DOHH2 (cell line): ENCODE measurements around the gene MYO6.

ENCODE experiments used
- H3F3A ChIP-seq: fragments of 200-600 bp; sonication (generic), shearing (Covaris generic); 2 replicates; pipeline ENCODE4 v1.6.0; 2016; ENCODE audit warnings: antibody characterized with exemption, mild to moderate bottlenecking; ENCODE audit not compliant: control insufficient read depth, insufficient read depth
- H3K27ac ChIP-seq: fragments of 200-600 bp; sonication (generic); 2 replicates; pipeline ENCODE4 v1.5.1; 2014; ENCODE audit warnings: low read depth, mild to moderate bottlenecking, low read length, moderate library complexity
- H3K27me3 ChIP-seq: fragments of 200-600 bp; sonication (generic); 2 replicates; pipeline ENCODE4 v1.6.1; 2014; ENCODE audit warnings: mild to moderate bottlenecking, low read length, mixed read lengths; ENCODE audit not compliant: control insufficient read depth
- H3K36me3 ChIP-seq: fragments of 200-600 bp; sonication (generic); 2 replicates; pipeline ENCODE4 v1.6.1; 2014; ENCODE audit warnings: mild to moderate bottlenecking, low read length, moderate library complexity, mixed read lengths; ENCODE audit not compliant: control insufficient read depth
- H3K4me1 ChIP-seq: fragments of 200-600 bp; sonication (generic); 2 replicates; pipeline ENCODE4 v1.6.1; 2014; ENCODE audit warnings: mild to moderate bottlenecking, low read length, mixed read lengths; ENCODE audit not compliant: control insufficient read depth
- H3K4me2 ChIP-seq: fragments of 200-600 bp; sonication (generic); 2 replicates; pipeline ENCODE4 v1.6.0; 2014; ENCODE audit warnings: mild to moderate bottlenecking, low read length, moderate library complexity
- H3K4me3 ChIP-seq: fragments of 200-600 bp; sonication (generic); 2 replicates; pipeline ENCODE4 v1.5.1; 2014; ENCODE audit warnings: mild to moderate bottlenecking, low read length, mixed read lengths
- H3K79me2 ChIP-seq: fragments of 200-600 bp; sonication (generic); 2 replicates; pipeline ENCODE4 v1.6.1; 2014; ENCODE audit warnings: mild to moderate bottlenecking, low read length, mixed read lengths; ENCODE audit not compliant: control insufficient read depth
- H3K9me2 ChIP-seq: fragments of 200-600 bp; sonication (generic); replicated peaks from 2 replicates; pipeline ENCODE4 v1.6.1; 2014; ENCODE audit warnings: mild to moderate bottlenecking, low read length, mixed read lengths; ENCODE audit not compliant: control insufficient read depth
- H3K9me3 ChIP-seq: fragments of 200-600 bp; sonication (generic); 2 replicates; pipeline ENCODE4 v1.6.1; 2014; ENCODE audit warnings: antibody characterized with exemption, low read length, mixed read lengths; ENCODE audit not compliant: control insufficient read depth, insufficient read depth
- H4K20me1 ChIP-seq: fragments of 200-600 bp; sonication (generic); 2 replicates; pipeline ENCODE4 v1.6.0; 2014; ENCODE audit warnings: low read depth, mild to moderate bottlenecking, antibody characterized with exemption, low read length, moderate library complexity; ENCODE audit not compliant: control insufficient read depth, insufficient read depth
- CTCF ChIP-seq: fragments of 200-600 bp; sonication (generic); IDR thresholded peaks from one replicate; pipeline ENCODE4 v1.5.1; 2014; ENCODE audit warnings: antibody characterized with exemption, mild to moderate bottlenecking, low read depth, low read length; ENCODE audit not compliant: poor library complexity, severe bottlenecking
- EZH2phosphoT487 ChIP-seq: fragments of 200-600 bp; sonication (generic); IDR thresholded peaks from 2 replicates; pipeline ENCODE4 v1.6.1; 2017; ENCODE audit warnings: borderline replicate concordance, mild to moderate bottlenecking, antibody characterized with exemption, low read length, moderate library complexity, mixed read lengths

MYO6 gene

DNA sequence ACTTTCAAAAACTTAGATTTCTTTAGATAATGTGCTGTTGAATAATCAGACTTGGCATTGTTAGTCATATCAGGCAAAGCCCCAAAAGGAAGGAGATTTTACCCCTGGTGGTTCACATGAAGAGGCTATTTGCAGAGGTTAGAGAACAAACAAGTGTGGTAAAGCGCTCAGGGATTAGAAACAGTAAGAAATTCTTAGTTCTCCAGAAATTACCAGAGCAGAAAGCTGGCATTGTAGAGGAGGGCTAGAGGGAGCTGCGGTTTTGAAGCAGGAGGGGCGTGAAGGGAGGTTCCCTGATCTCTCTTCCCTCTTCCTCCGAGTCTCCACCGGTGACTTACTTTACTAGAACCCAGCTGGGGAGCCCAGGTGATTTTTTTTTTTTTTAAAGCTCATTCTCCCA, 10.2 kb downstream of the MYO6 start:
- Histone ChIP-seq H4K20me1 (no peaks in the 10 kb centered on the region), H3K4me2 (no peak overlapping the region), H3K27me3 (no peaks in the 10 kb centered on the region), H3K4me1 (no peaks in the 10 kb centered on the region), H3K9me2 (no peaks in the 10 kb centered on the region), H3K27ac (no peak overlapping the region), H3K79me2 (no peaks in the 10 kb centered on the region), H3K4me3 (no peak overlapping the region), H3K9me3 (no peaks in the 10 kb centered on the region), H3F3A (no peaks in the 10 kb centered on the region), H3K36me3 (no peaks in the 10 kb centered on the region)
- TF ChIP-seq CTCF: no peak
- TF ChIP-seq EZH2phosphoT487: no peak

GRCh38 chr6:75760320-75760719, 11.3 kb downstream of the MYO6 start:
- H3K4me1 ChIP-seq: no peaks in the 10 kb centered on the region
- no peaks in the 10 kb centered on the region for H3K27me3 ChIP-seq
- H4K20me1 ChIP-seq: no peaks in the 10 kb centered on the region
- H3K36me3 ChIP-seq: no peaks in the 10 kb centered on the region
- no peaks in the 10 kb centered on the region for H3K9me2 ChIP-seq
- TF ChIP-seq EZH2phosphoT487 (no peak), CTCF (no peak)
- H3K27ac ChIP-seq: no peak overlapping the region
- no peaks in the 10 kb centered on the region for H3K79me2 ChIP-seq
- no peak overlapping the region for H3K4me3 ChIP-seq
- no peaks in the 10 kb centered on the region for H3F3A ChIP-seq
- no peaks in the 10 kb centered on the region for H3K9me3 ChIP-seq
- no peak overlapping the region for H3K4me2 ChIP-seq

DNA sequence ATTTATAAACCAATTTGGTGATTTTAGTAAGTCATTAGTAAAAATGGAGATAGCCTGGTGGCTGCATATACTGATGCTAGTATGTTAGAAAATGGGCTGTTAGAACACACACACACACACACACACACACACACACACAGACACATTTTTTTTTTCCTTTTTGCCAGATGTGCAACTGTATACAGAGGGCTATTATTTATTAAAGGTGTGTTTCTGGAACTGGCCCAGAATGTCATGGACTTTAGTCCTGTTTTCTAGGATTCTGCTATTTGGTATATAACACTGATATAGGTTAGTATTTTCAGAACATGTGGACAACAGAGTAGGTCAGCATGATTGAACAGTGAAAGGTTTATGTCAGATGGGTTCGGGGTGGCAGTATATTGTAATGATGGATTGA, 12.4 kb downstream of the MYO6 start:
- Histone ChIP-seq H3K27me3 (no peaks in the 10 kb centered on the region), H3K4me1 (no peaks in the 10 kb centered on the region), H3K4me3 (no peak overlapping the region), H3K4me2 (no peak overlapping the region), H3K9me3 (no peaks in the 10 kb centered on the region), H3K9me2 (no peaks in the 10 kb centered on the region), H3K79me2 (no peaks in the 10 kb centered on the region), H3F3A (no peaks in the 10 kb centered on the region), H3K36me3 (no peaks in the 10 kb centered on the region), H3K27ac (no peak overlapping the region), H4K20me1 (no peaks in the 10 kb centered on the region)
- TF ChIP-seq EZH2phosphoT487: no peak
- no peak for TF ChIP-seq CTCF

- no peaks in the 10 kb centered on the region for H3K9me3 ChIP-seq
- H3K79me2 ChIP-seq: no peaks in the 10 kb centered on the region
- H3F3A ChIP-seq: no peaks in the 10 kb centered on the region
- no peak overlapping the region for H3K4me2 ChIP-seq
- no peaks in the 10 kb centered on the region for H3K4me1 ChIP-seq
- H4K20me1 ChIP-seq: no peaks in the 10 kb centered on the region
- TF ChIP-seq EZH2phosphoT487 (no peak), CTCF (no peak)
- no peak overlapping the region for H3K27ac ChIP-seq
- no peaks in the 10 kb centered on the region for H3K9me2 ChIP-seq
- no peaks in the 10 kb centered on the region for H3K27me3 ChIP-seq
- no peaks in the 10 kb centered on the region for H3K36me3 ChIP-seq
- H3K4me3 ChIP-seq: no peak overlapping the region
These were observed 13.0 kb downstream of the MYO6 start for GRCh38 chr6:75762063-75762462.
